Thymus (tissue), 11 donors: ENCODE results near the gene ACYP1. TPM values are rescaled to one million over a fixed set of nuclear protein-coding genes. Genes with fewer than 3 reads are reported as not detected.

Source experiments
- DNase-seq, 9 donors: peaks; one replicate each; pipeline ENCODE4 v3.0.0-alpha.2; 2013; ENCODE audit warnings: low spot score in 9 of 9, low read depth in 6 of 9, missing footprints in 1 of 9
- H3K27ac ChIP-seq, 2 donors: one replicate each; pipeline ENCODE4 v1.5.1; 2013; ENCODE audit warnings: control low read depth in 1 of 2, low read depth in 1 of 2, low read length in 1 of 2, mild to moderate bottlenecking in 1 of 2, moderate library complexity in 1 of 2
- H3K27me3 ChIP-seq, 2 donors: one replicate each; pipeline ENCODE4 v1.5.1; 2013; ENCODE audit warnings: low read length in 1 of 2; ENCODE audit not compliant: control insufficient read depth in 2 of 2, insufficient read depth in 1 of 2
- H3K36me3 ChIP-seq, 2 donors: one replicate each; pipeline ENCODE4 v1.5.1; 2013; ENCODE audit warnings: low read length in 1 of 2, mild to moderate bottlenecking in 1 of 2, moderate library complexity in 1 of 2; ENCODE audit not compliant: control insufficient read depth in 2 of 2, insufficient read depth in 2 of 2
- H3K4me1 ChIP-seq, 2 donors: one replicate each; pipeline ENCODE4 v1.5.1; 2013; ENCODE audit warnings: low read length in 2 of 2; ENCODE audit not compliant: control insufficient read depth in 2 of 2, insufficient read depth in 2 of 2
- H3K4me3 ChIP-seq, 2 donors: one replicate each; pipeline ENCODE4 v1.5.1; 2013; ENCODE audit warnings: low read length in 2 of 2, control low read depth in 1 of 2, mild to moderate bottlenecking in 1 of 2
- H3K9me3 ChIP-seq, 2 donors: one replicate each; pipeline ENCODE4 v1.5.1; 2013; ENCODE audit warnings: low read length in 1 of 2, mild to moderate bottlenecking in 1 of 2; ENCODE audit not compliant: control insufficient read depth in 2 of 2, insufficient read depth in 1 of 2
- WGBS: extraction: QIAGEN DNeasy Blood & Tissue Kit; methylation state at CpG from one replicate; pipeline ENCODE4 v1.1.7; 2013; 5-methylcytosine and 5-hydroxymethylcytosine counted together
- polyA plus RNA-seq: library from polyadenylated mRNA; stranded (reverse); fragments of 200-250 nt; gene quantifications from one replicate; pipeline ENCODE4 v1.2.3, GENCODE V29; 2013
- total RNA-seq: library from RNA; stranded (reverse); fragments of 120-200 nt; gene quantifications from one replicate; pipeline ENCODE4 v1.2.4, GENCODE V29; 2013
- donor health status: healthy.

Gene ACYP1
- total and polyA plus RNA-seq, 2 donors = 24.8 to 49.9 TPM

DNA sequence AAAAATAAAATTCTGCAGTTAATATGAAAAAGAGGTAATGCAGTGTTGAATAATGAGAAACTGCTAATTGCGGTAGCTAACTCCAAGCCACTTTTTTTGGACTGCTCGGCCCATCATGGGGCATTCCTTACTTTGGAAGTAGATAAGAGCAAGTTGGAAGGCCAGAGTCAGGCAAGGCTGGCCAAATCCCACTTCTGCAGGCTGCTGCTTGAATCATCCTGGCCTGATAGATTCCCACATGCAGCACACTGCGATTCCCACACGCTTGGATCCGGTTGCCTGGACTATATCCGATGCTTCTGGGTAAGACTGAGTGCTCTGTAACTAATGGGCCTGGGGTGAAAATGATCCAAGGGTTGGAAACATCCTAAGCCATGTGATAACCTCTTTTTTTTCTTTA, 50.5 kb downstream of the ACYP1 start:
- no peaks in the 10 kb centered on the region for H3K27me3 ChIP-seq
- no peak for DNase-seq
- no peaks in the 10 kb centered on the region for H3K4me1 ChIP-seq
- H3K27ac ChIP-seq = no peak overlapping the region
- peaks cover 29 to 71% of the 10 kb centered on the region in 2 donors for H3K36me3 ChIP-seq
- WGBS = 96% methylated on average over 6 of the region's 6 CpGs
- no peaks in the 10 kb centered on the region for H3K9me3 ChIP-seq
- no peak overlapping the region for H3K4me3 ChIP-seq

DNA sequence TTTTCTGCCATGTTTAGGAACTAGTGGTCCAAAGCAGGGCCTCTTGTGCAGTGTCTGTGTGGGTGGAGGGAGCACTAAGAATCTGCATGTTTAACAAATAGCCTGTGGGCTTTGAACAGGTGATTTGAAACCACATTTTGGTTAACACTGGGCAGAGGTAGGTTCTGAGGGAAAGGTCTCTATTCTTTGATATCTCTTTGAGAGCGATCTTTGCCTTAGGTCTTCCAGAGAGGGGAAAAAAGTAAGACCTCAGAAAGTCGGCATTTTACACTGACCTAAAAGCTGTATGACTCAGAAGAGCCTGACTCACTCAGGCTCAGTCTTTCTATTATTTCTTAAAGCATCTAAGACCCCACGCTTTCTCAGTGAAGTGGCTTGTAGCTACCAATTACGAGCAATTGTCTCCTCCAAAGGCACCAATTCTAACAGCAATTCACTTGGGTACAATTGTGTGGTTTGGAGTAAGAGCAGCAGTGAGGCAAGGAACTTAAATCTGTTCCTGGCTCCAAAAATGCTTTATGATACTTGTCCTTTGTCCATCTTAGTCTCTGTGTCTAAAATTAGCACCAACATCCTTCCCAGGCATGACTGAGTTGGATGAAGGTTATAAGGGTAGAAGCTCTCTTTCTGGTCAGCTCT, 52.3 kb downstream of the ACYP1 start:
- WGBS = 95% methylated on average over 4 of the region's 4 CpGs
- no peak overlapping the region for H3K27ac ChIP-seq
- no peaks in the 10 kb centered on the region for H3K9me3 ChIP-seq

DNA sequence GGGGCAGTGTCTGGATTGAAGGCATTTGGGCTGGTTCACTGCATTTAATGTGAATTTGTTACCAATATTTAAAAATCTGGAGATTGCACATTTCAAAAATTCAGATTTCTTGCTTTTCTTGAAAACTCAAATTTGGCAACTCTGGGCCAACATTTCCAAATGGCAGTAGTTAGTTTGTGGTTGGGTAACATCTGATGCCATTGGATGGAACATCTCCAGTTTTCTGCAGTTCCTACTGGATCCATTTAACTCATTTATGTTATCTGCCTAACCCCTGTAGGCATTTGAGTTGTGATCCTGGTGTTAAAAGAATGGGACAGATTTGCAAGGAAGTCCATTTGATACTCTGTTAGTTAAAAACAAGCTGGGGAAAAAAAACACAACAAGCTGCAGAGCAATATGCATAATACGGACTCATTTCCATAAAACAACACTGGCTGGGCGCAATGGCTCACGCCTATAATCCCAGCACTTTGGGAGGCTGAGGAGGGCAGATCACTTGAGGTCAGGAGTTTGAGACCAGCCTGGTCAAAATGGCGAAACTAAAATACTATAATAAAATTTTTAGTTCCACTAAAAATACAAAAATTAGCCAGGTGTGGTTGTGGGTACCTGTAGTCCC, 53.2 kb downstream of the ACYP1 start:
- Histone ChIP-seq H3K4me3 (no peak overlapping the region), H3K9me3 (no peaks in the 10 kb centered on the region), H3K27me3 (no peaks in the 10 kb centered on the region), H3K27ac (no peak overlapping the region), H3K36me3 (peaks cover 46 to 82% of the 10 kb centered on the region in 2 donors), H3K4me1 (no peaks in the 10 kb centered on the region)
- no peak for DNase-seq
- WGBS = 98% methylated on average over 4 of the region's 4 CpGs

More for the DNA sequence above, 52.3 kb downstream of the ACYP1 start:
- no peak overlapping the region for H3K4me3 ChIP-seq
- no peaks in the 10 kb centered on the region for H3K4me1 ChIP-seq
- no peak for DNase-seq
- H3K27me3 ChIP-seq = no peaks in the 10 kb centered on the region
- peaks cover 39 to 78% of the 10 kb centered on the region in 2 donors for H3K36me3 ChIP-seq

DNA sequence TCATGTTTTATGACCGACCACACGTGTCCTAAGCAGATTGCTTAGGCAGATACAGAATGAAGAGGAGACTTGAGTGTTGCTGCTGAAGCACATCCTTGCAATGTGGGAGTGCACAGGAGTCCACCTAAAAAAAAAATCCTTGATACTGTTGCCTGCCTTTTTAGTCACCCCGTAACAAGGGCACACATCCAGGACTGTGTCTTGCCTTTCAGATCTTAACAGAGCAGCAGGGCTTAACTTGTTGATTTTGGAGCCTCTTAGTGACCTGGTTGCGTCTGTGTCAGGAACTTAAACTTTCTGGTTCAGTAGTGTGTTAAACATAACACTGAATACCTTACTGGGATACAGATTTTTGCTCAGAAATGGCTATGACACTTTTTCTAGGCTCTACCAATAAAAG, 54.6 kb downstream of the ACYP1 start:
- H3K4me1 ChIP-seq = peaks cover 2% of the 10 kb centered on the region in 2 donors
- 96% methylated on average over 4 of the region's 4 CpGs for WGBS
- no peak for DNase-seq
- H3K9me3 ChIP-seq = no peaks in the 10 kb centered on the region
- no peak overlapping the region for H3K27ac ChIP-seq
- H3K36me3 ChIP-seq = peaks cover 54 to 78% of the 10 kb centered on the region in 2 donors
- H3K27me3 ChIP-seq = no peaks in the 10 kb centered on the region
- H3K4me3 ChIP-seq = no peak overlapping the region

DNA sequence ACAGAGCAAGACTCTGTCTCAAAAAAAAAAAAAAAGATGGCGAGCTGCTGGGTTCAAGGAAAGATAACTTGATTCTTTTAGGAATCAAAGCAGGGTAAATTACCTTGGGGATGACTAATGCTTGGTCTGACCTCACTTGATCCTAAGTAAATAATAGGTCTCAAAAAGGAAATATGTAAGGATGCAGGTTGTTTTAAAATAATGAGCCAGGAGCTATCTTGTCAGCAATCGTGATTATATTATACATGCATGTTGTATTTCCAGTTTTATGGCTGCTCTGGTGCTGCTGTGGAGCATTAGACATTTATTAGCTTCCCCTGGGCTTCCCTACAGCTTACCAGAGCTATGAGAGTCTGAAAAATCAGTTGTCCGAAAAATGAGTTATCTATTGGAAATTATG, 58.5 kb downstream of the ACYP1 start:
- Histone ChIP-seq H3K9me3 (peaks cover 0 to 4% of the 10 kb centered on the region in 2 donors), H3K36me3 (peaks cover 46 to 58% of the 10 kb centered on the region in 2 donors), H3K27me3 (no peaks in the 10 kb centered on the region), H3K4me1 (peaks cover 11 to 15% of the 10 kb centered on the region in 2 donors), H3K4me3 (no peak overlapping the region), H3K27ac (no peak overlapping the region)
- DNase-seq = no peak
- 98% methylated on average over 3 of the region's 3 CpGs for WGBS

DNA sequence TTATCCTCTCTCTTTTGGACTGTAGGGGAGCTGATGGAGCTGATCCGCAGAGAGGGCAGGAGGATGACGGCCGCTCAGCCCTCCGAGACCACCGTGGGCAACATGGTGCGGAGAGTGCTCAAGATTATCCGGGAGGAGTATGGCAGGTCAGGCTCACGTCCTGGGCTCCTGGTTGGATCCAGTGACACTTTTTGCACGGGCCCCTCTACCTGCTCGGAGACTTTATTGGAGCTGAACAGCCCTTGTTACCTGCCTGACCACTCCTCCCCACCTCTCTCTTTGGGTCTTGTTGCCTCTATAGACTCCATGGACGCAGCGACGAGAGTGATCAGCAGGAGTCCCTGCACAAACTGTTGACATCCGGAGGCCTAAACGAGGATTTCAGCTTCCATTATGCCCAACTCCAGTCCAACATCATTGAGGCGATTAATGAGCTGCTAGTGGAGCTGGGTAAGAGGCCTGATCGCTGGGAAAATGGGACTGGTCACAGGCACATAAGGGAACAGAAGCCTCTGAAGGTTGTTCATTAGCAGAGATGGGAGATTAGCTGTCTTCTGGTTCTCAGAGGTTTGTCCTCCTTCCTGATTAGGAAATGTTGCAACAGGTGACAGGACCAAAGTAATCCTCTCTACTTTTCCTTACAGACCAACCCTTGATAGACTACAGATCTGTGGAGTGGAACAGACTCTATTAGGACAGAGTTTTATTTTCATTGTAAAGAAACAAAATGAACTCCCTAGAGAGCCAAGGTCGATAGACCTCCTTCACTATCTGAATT, 60.4 kb downstream of the ACYP1 start:
- no peak for DNase-seq
- peak overlapping the region; percentile 67 to 83 for H3K27ac ChIP-seq
- 13% methylated on average over 18 of the region's 18 CpGs for WGBS
- H3K27me3 ChIP-seq = no peaks in the 10 kb centered on the region
- H3K9me3 ChIP-seq = peaks cover 0 to 4% of the 10 kb centered on the region in 2 donors
- H3K4me1 ChIP-seq = peaks cover 11 to 15% of the 10 kb centered on the region in 2 donors
- peak overlapping the region; percentile 95 to 99 for H3K4me3 ChIP-seq
- peaks cover 31 to 39% of the 10 kb centered on the region in 2 donors for H3K36me3 ChIP-seq

Other genes with a start within 250 kb of the ACYP1 start
- 0.14 TPM for gene PROX2, start 187.9 kb downstream of the ACYP1 start, total RNA-seq
- 0.09 TPM for gene PROX2, start 187.9 kb downstream of the ACYP1 start, polyA plus RNA-seq
- gene DLST, start 182.1 kb downstream of the ACYP1 start, total RNA-seq = 29.8 TPM
- gene DLST, start 182.1 kb downstream of the ACYP1 start, polyA plus RNA-seq = 49.4 TPM
- gene RPS6KL1, start 140.8 kb downstream of the ACYP1 start, total RNA-seq = 3.4 TPM
- 0.91 TPM for gene RPS6KL1, start 140.8 kb downstream of the ACYP1 start, polyA plus RNA-seq
- 7.0 TPM for gene PGF, start 108.4 kb downstream of the ACYP1 start, total RNA-seq
- 7.5 TPM for gene PGF, start 108.4 kb downstream of the ACYP1 start, polyA plus RNA-seq
- 52.7 TPM for gene EIF2B2, start 61.1 kb downstream of the ACYP1 start, total RNA-seq
- gene EIF2B2, start 61.1 kb downstream of the ACYP1 start, polyA plus RNA-seq = 28.3 TPM
- gene MLH3, start 12.6 kb downstream of the ACYP1 start, total RNA-seq = 22.8 TPM
- gene MLH3, start 12.6 kb downstream of the ACYP1 start, polyA plus RNA-seq = 20.5 TPM
- gene ZC2HC1C, start 5.6 kb upstream of the ACYP1 start, total RNA-seq = 1.7 TPM
- gene ZC2HC1C, start 5.6 kb upstream of the ACYP1 start, polyA plus RNA-seq = 7.2 TPM
- gene NEK9, start 63.0 kb upstream of the ACYP1 start, total RNA-seq = 17.6 TPM
- gene NEK9, start 63.0 kb upstream of the ACYP1 start, polyA plus RNA-seq = 62.1 TPM
- 146 TPM for gene TMED10, start 112.6 kb upstream of the ACYP1 start, total RNA-seq
- 122 TPM for gene TMED10, start 112.6 kb upstream of the ACYP1 start, polyA plus RNA-seq
- gene FOS, start 214.8 kb upstream of the ACYP1 start, total RNA-seq = 143 TPM
- gene FOS, start 214.8 kb upstream of the ACYP1 start, polyA plus RNA-seq = 253 TPM